Measurements from ENCODE around the gene CIAO3. TPM values are rescaled to one million over a fixed set of nuclear protein-coding genes. Genes with fewer than 3 reads are reported as not detected.

CIAO3 gene
- total RNA-seq, 1 experiment from 2014 or later = 50.9 TPM

DNA sequence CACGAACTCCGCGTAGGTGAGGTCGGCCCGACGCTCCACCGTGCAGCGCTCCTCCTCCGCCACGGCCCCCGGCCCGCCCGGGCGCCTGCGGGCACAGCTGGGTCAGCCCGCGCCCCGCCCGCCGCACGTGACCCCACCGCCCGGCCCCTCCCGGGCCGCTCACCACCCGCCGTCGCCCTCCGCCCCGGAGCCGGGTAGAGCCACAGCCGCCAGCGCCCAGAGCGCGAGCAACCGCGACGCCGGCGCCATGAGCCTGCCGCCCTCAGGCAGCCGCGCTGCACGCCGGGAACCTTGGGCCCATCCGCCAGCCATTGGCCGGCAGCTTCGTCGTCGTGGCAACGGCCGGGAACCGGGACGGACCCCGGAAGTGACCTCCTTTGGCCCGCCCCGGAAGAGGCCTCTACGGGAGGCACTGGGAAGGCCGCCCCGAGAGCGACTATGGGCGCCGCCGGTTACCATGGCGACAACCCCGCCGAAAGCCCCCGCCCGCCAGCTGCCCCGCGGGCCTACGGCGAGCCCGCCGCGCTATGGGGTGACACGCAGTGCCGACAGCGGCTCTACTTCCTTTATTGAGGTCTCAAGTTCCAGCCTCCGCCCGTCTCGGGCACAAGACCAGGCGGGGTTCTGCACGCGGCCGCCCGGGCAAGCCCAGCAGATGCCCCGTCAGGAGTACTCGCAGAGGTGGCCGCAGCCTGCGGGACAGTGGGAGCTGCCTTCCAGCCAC, 56.6 kb downstream of the CIAO3 start, which contains the start of gene JMJD8 (continued):
- TF ChIP-seq FOXK1 (CRISPR knock-in tag; IDR thresholded peaks at IDR 0.05) = peak; percentile 49; the same call in 1 of the 2 replicates
- TF ChIP-seq, protein P1, sequence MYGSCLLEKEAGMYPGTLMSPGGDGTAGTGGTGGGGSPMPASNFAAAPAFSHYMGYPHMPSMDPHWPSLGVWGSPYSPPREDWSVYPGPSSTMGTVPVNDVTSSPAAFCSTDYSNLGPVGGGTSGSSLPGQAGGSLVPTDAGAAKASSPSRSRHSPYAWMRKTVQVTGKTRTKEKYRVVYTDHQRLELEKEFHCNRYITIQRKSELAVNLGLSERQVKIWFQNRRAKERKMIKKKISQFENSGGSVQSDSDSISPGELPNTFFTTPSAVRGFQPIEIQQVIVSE (CRISPR knock-in tag; IDR thresholded peaks at IDR 0.05; ENCODE audit: borderline replicate concordance) = no peak
- TF ChIP-seq NR1H2 (CRISPR knock-in tag; IDR thresholded peaks at IDR 0.05) = no peak
- TF ChIP-seq, protein P2, sequence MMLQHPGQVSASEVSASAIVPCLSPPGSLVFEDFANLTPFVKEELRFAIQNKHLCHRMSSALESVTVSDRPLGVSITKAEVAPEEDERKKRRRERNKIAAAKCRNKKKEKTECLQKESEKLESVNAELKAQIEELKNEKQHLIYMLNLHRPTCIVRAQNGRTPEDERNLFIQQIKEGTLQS (CRISPR knock-in tag; conservative IDR thresholded peaks at IDR 0.05) = no peak
- TF ChIP-seq, protein P3, sequence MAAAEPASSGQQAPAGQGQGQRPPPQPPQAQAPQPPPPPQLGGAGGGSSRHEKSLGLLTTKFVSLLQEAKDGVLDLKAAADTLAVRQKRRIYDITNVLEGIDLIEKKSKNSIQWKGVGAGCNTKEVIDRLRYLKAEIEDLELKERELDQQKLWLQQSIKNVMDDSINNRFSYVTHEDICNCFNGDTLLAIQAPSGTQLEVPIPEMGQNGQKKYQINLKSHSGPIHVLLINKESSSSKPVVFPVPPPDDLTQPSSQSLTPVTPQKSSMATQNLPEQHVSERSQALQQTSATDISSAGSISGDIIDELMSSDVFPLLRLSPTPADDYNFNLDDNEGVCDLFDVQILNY (CRISPR knock-in tag; IDR thresholded peaks at IDR 0.05) = peak; percentile 69; the same call in 1 of the 2 replicates
- TF ChIP-seq ZNF416 (CRISPR knock-in tag; IDR thresholded peaks at IDR 0.05) = peak; percentile 77; the same call in 1 of the 2 replicates
- TF ChIP-seq SMAD3 (CRISPR knock-in tag; IDR thresholded peaks at IDR 0.05; ENCODE audit: borderline replicate concordance) = no peak
- TF ChIP-seq, protein P4, sequence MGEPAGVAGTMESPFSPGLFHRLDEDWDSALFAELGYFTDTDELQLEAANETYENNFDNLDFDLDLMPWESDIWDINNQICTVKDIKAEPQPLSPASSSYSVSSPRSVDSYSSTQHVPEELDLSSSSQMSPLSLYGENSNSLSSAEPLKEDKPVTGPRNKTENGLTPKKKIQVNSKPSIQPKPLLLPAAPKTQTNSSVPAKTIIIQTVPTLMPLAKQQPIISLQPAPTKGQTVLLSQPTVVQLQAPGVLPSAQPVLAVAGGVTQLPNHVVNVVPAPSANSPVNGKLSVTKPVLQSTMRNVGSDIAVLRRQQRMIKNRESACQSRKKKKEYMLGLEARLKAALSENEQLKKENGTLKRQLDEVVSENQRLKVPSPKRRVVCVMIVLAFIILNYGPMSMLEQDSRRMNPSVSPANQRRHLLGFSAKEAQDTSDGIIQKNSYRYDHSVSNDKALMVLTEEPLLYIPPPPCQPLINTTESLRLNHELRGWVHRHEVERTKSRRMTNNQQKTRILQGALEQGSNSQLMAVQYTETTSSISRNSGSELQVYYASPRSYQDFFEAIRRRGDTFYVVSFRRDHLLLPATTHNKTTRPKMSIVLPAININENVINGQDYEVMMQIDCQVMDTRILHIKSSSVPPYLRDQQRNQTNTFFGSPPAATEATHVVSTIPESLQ (CRISPR knock-in tag; IDR thresholded peaks at IDR 0.05) = no peak
- peak; percentile 57; the same call in 1 of the 2 replicates for TF ChIP-seq FOXP1 (CRISPR knock-in tag; IDR thresholded peaks at IDR 0.05; ENCODE audit: borderline replicate concordance)
- peak; percentile 88 for TF ChIP-seq NFYB (CRISPR knock-in tag; conservative IDR thresholded peaks at IDR 0.05; ENCODE audit: low read depth)

GRCh38 chr16:683396-684070, 57.3 kb downstream of the CIAO3 start:
- CTCF ChIA-PET = interaction anchor here (0.9 to 1.7 kb wide), 6 partner anchors 12 to 58 kb away, joined by 3 to 5 read pairs (median 3); partner anchors contain the start of genes ANTKMT, CIAO3 and RHOT2
- no peak for TF ChIP-seq ZBTB21 (CRISPR knock-in tag; IDR thresholded peaks at IDR 0.05; ENCODE audit: borderline replicate concordance)
- TF ChIP-seq ZNF121 (CRISPR knock-in tag; IDR thresholded peaks at IDR 0.05) = 0 out of 2 replicates have a peak, but pooled peaks have one; percentile 36
- TF ChIP-seq AFF4 (CRISPR knock-in tag; IDR thresholded peaks at IDR 0.05; ENCODE audit: borderline replicate concordance) = no peak
- TF ChIP-seq HMGXB4 (CRISPR knock-in tag; IDR thresholded peaks at IDR 0.05) = peak; percentile 53; the same call in 1 of the 2 replicates
- 0 out of 2 replicates have a peak, but pooled peaks have one; percentile 13 for TF ChIP-seq MYBL2 (CRISPR knock-in tag; IDR thresholded peaks at IDR 0.05)
- no peak for TF ChIP-seq ZNF219 (CRISPR knock-in tag; IDR thresholded peaks at IDR 0.05; ENCODE audit: borderline replicate concordance)
- TF ChIP-seq CREM (CRISPR knock-in tag; IDR thresholded peaks at IDR 0.05) = 0 out of 2 replicates have a peak, but pooled peaks have one; percentile 44
- no peak for TF ChIP-seq TCF7 (CRISPR knock-in tag; IDR thresholded peaks at IDR 0.05; ENCODE audit: low read depth)
- TF ChIP-seq ESRRA (CRISPR knock-in tag; IDR thresholded peaks at IDR 0.05; ENCODE audit: borderline replicate concordance) = 0 out of 2 replicates have a peak, but pooled peaks have one; percentile 1

More at GRCh38 chr16:683396-684070, 57.3 kb downstream of the CIAO3 start:
- no peak for DNase-seq (ENCODE audit: low spot score)
- ATAC-seq = no peak
- Mint-ChIP-seq H3K4me1 (peaks cover 19% of the 10 kb centered on the region), H3K36me3 (peaks cover 25% of the 10 kb centered on the region), H3K9me3 (no peaks in the 10 kb centered on the region), H3K4me3 (peak overlapping the region; percentile 76), H3K27me3 (ENCODE audit: low read depth) (no peaks in the 10 kb centered on the region), H3K27ac (no peak overlapping the region; the same call in 1 of the 2 replicates)
- POLR2A ChIA-PET = interaction anchor here (1.1 to 1.6 kb wide), 2 partner anchors 10 to 12 kb away, joined by 4 to 6 read pairs; no protein-coding TSS in a partner anchor
